GM23248 (cell line): ENCODE data around the gene KCTD13. TPM values are rescaled to one million over a fixed set of nuclear protein-coding genes. Genes with fewer than 3 reads are reported as not detected.

ENCODE experiments used
- DNase-seq: peaks from one replicate; pipeline ENCODE4 v3.0.0-alpha.2; 2015
- H2AFZ ChIP-seq: fragments of 200-600 bp; sonication (generic); 2 replicates; pipeline ENCODE4 v1.6.1; 2016; ENCODE audit warnings: antibody characterized with exemption
- H3F3A ChIP-seq: fragments of 200-600 bp; sonication (generic); 2 replicates; pipeline ENCODE4 v1.6.1; 2016; ENCODE audit warnings: mild to moderate bottlenecking, antibody characterized with exemption, mixed run types; ENCODE audit not compliant: insufficient read depth
- H3K27ac ChIP-seq: fragments of 200-600 bp; sonication (generic); 2 replicates; pipeline ENCODE4 v1.5.1; 2016; ENCODE audit warnings: mild to moderate bottlenecking
- H3K27me3 ChIP-seq: fragments of 200-600 bp; sonication (generic); replicated peaks from 2 replicates; pipeline ENCODE4 v1.6.1; 2016; ENCODE audit warnings: mild to moderate bottlenecking; ENCODE audit not compliant: insufficient read depth
- H3K36me3 ChIP-seq: fragments of 200-600 bp; sonication (generic); 2 replicates; pipeline ENCODE4 v1.6.1; 2016; ENCODE audit warnings: low read depth, mild to moderate bottlenecking
- H3K4me1 ChIP-seq: fragments of 200-600 bp; sonication (generic); 2 replicates; pipeline ENCODE4 v1.6.1; 2016; ENCODE audit warnings: mild to moderate bottlenecking; ENCODE audit not compliant: insufficient read depth
- H3K4me2 ChIP-seq: fragments of 200-600 bp; sonication (generic); one replicate; pipeline ENCODE4 v1.6.1; 2016; ENCODE audit warnings: mild to moderate bottlenecking; ENCODE audit not compliant: unreplicated experiment
- H3K4me3 ChIP-seq: fragments of 200-600 bp; sonication (generic); 2 replicates; pipeline ENCODE4 v1.5.1; 2016; ENCODE audit warnings: mild to moderate bottlenecking
- H3K79me2 ChIP-seq: fragments of 200-600 bp; sonication (generic); 2 replicates; pipeline ENCODE4 v1.6.1; 2016; ENCODE audit warnings: mild to moderate bottlenecking; ENCODE audit not compliant: insufficient read depth
- H3K9ac ChIP-seq: fragments of 200-600 bp; sonication (generic); 2 replicates; pipeline ENCODE4 v1.6.1; 2016; ENCODE audit warnings: mild to moderate bottlenecking
- H3K9me2 ChIP-seq: fragments of 200-600 bp; sonication (generic); 2 replicates; pipeline ENCODE4 v1.6.1; 2016; ENCODE audit warnings: mixed run types, mild to moderate bottlenecking, moderate library complexity; ENCODE audit not compliant: insufficient read depth
- H3K9me3 ChIP-seq: fragments of 200-600 bp; sonication (generic); one replicate; pipeline ENCODE4 v1.6.1; 2017; ENCODE audit warnings: low read depth
- H4K20me1 ChIP-seq: fragments of 200-600 bp; sonication (generic); 2 replicates; pipeline ENCODE4 v1.6.0; 2016; ENCODE audit not compliant: insufficient read depth
- EZH2 ChIP-seq: fragments of 200-600 bp; sonication (generic); IDR thresholded peaks from 2 replicates; pipeline ENCODE4 v1.6.1; 2018; ENCODE audit warnings: antibody characterized with exemption, mild to moderate bottlenecking; ENCODE audit not compliant: insufficient read depth, poor library complexity, severe bottlenecking
- EZH2phosphoT487 ChIP-seq: fragments of 200-600 bp; sonication (generic); IDR thresholded peaks from 2 replicates; pipeline ENCODE4 v1.6.1; 2018; ENCODE audit warnings: antibody characterized with exemption, moderate library complexity, mild to moderate bottlenecking, low read depth; ENCODE audit not compliant: insufficient read depth
- WGBS, 2 experiments: methylation state at CpG; one replicate each; pipeline ENCODE4 v1.1.6; 2015 to 2017; ENCODE audit warnings: low lambda C conversion rate in 2 of 2, low coverage in 1 of 2; ENCODE audit errors: missing lambda C conversion rate in 2 of 2; 5-methylcytosine and 5-hydroxymethylcytosine counted together
- in situ Hi-C: fragments of 300-500 bp; cut with MboI; formaldehyde crosslinking; loops from 2 replicates; pipeline ENCODE4 v1.15.0; 2020
- polyA plus RNA-seq: library from polyadenylated mRNA; unstranded; fragments of >200 nt; fragmentation: Nextera tagmentation; extraction: Ambion mirVana; gene quantifications from 2 replicates; pipeline ENCODE4 v1.2.1, GENCODE V29; 2016
- total RNA-seq: library from RNA; depleted of rRNA; stranded (reverse); fragments of >200 nt; shearing (Covaris generic); gene quantifications from 2 replicates; pipeline ENCODE4 v1.2.3, GENCODE V29; 2014

KCTD13 gene
- total and polyA plus RNA-seq, 2 experiments from 2014 or later, result 12.6 to 14.7 TPM

DNA sequence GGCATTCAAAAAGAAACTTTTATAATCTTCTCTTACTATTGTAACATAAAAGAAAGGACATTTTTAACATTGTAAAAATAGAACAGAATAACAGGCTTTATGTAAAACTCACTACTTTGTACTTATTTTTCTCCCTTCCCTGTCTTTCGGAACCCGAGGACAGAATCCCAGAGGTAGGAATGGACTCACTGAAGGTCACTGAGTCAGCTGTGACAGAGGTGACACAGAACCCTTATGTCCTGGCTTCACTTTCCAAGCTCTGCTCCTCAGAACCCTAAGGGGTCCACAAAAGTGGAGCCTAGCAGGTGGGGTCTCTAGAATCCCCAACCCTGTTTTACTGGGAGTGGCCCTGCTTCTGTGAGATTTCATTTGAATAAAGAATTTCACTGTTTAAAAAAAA lies 3.7 kb downstream of the KCTD13 start:
- no peak overlapping the region for H3K4me2 ChIP-seq
- H3K27ac ChIP-seq, result no peak overlapping the region
- peaks cover 7% of the 10 kb centered on the region for H3K36me3 ChIP-seq
- in situ Hi-C loops, result loop anchor here (5.0 kb wide), 1 partner anchor 50 kb away; the partner anchor contains the start of gene TAOK2
- H3K4me1 ChIP-seq, result peaks cover 20% of the 10 kb centered on the region
- TF ChIP-seq EZH2phosphoT487, result no peak
- no peak for TF ChIP-seq EZH2
- WGBS, 2 experiments, result 94 to 100% methylated on average over 2 of the region's 2 CpGs
- no peak for DNase-seq
- no peaks in the 10 kb centered on the region for H3K9me2 ChIP-seq
- H3K4me3 ChIP-seq, result no peak overlapping the region
- H3K79me2 ChIP-seq, result peaks cover 81% of the 10 kb centered on the region
- peaks cover 11% of the 10 kb centered on the region; the same call in 1 of the 2 replicates for H3F3A ChIP-seq
- no peak overlapping the region for H2AFZ ChIP-seq
- H4K20me1 ChIP-seq, result peaks cover 4% of the 10 kb centered on the region; the same call in 1 of the 2 replicates
- no peaks in the 10 kb centered on the region for H3K9me3 ChIP-seq
- H3K9ac ChIP-seq, result no peak overlapping the region
- no peaks in the 10 kb centered on the region for H3K27me3 ChIP-seq

DNA sequence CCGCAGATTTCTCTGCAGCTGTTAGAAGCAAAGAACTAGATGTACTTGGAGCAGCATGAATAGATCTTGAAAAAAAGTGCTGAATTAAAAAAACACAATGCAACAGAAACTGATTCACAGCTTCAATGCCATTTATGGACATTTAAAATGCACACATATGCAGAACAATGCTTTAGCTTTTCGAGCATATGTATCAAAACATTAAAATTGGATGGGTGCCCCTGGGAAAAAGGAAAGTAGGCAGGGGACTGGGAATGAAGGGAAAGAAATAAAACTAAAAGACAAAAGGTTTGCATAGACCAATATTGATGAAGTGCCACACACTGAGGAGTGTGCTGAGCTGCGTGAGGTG lies 5.0 kb downstream of the KCTD13 start:
- Histone ChIP-seq H3K79me2 (peaks cover 87% of the 10 kb centered on the region), H3K9me2 (no peaks in the 10 kb centered on the region), H3K4me1 (peaks cover 11% of the 10 kb centered on the region; the same call in 1 of the 2 replicates), H3K4me2 (no peak overlapping the region), H3K27me3 (no peaks in the 10 kb centered on the region), H3K4me3 (no peak overlapping the region), H3K27ac (no peak overlapping the region), H3K9me3 (no peaks in the 10 kb centered on the region), H4K20me1 (peaks cover 4% of the 10 kb centered on the region; the same call in 1 of the 2 replicates), H3K9ac (no peak overlapping the region), H3F3A (no peaks in the 10 kb centered on the region), H2AFZ (no peak overlapping the region), H3K36me3 (peaks cover 7% of the 10 kb centered on the region)
- DNase-seq, result no peak
- TF ChIP-seq EZH2phosphoT487 (no peak), EZH2 (no peak)
- 66 to 75% methylated on average over 3 of the region's 3 CpGs for WGBS, 2 experiments
- in situ Hi-C loops, result loop anchor here (5.0 kb wide), 1 partner anchor 51 kb away; the partner anchor contains the start of gene TAOK2

DNA sequence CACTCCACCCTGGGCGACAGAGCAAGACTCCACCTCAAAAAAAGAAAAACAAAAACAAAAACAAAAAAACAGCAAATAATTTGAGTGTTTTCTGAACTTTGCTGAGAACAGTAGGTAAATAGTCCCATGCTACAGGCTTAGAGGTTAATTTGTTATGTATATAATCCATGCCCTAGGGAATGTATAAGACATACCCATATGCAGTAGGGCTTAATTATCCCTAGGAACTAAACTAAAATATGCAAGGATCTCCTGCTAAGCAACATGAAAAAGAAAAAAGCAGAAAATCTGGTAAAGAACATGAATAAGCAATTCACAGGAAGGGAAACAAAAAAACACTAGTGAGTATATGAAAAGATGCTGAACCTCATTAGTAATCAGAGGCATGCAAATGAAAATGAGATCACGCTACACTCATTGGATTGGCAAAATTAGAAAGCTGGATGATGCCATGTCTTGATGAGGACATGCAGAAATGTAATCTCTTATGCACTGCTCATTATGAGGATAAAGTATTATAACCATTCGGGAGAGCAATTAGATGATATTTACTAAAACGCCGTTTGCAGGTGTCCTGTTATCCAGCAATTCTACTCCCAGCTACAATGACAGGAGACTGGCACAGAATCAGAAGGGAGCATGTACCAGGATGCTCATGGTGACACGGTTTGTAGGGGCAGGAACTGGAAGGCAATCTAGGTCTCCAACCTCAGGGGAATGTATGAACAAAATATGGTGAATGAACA lies 5.6 kb downstream of the KCTD13 start:
- Histone ChIP-seq H3K36me3 (peaks cover 7% of the 10 kb centered on the region), H2AFZ (no peak overlapping the region), H3K4me2 (no peak overlapping the region), H4K20me1 (peaks cover 4% of the 10 kb centered on the region; the same call in 1 of the 2 replicates), H3F3A (no peaks in the 10 kb centered on the region), H3K79me2 (peaks cover 82% of the 10 kb centered on the region), H3K4me1 (peaks cover 11% of the 10 kb centered on the region; the same call in 1 of the 2 replicates), H3K9me3 (no peaks in the 10 kb centered on the region), H3K9me2 (no peaks in the 10 kb centered on the region), H3K4me3 (no peak overlapping the region), H3K9ac (no peak overlapping the region), H3K27ac (no peak overlapping the region), H3K27me3 (no peaks in the 10 kb centered on the region)
- TF ChIP-seq EZH2 (no peak), EZH2phosphoT487 (no peak)
- in situ Hi-C loops, result loop anchor here (5.0 kb wide), 1 partner anchor 52 kb away; the partner anchor contains the start of gene TAOK2
- 85 to 86% methylated on average over 6 of the region's 6 CpGs for WGBS, 2 experiments
- no peak for DNase-seq

DNA sequence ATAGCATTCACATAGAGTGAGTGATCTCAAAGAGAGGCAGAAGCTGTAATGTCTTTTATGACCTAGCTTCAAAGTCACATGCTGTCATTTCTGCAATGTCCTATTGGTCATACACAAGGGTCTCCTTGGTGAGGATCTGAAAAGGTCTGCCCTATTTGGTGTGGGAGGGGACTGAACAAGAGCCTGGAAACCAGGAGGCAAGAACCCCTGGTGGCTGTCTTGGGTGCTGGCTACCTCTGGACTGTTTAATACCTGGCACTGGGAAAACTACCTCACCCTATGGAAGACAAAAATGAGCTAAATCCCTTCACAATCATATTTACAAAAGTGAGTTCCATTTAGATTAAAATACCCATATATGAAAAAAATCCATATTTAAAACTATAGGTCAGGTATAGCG lies 9.0 kb downstream of the KCTD13 start:
- Histone ChIP-seq H3K4me3 (no peak overlapping the region), H3K9me2 (no peaks in the 10 kb centered on the region), H3K79me2 (peaks cover 48% of the 10 kb centered on the region), H3K9ac (no peak overlapping the region), H2AFZ (no peak overlapping the region), H3K9me3 (no peaks in the 10 kb centered on the region), H4K20me1 (no peaks in the 10 kb centered on the region), H3K4me2 (no peak overlapping the region), H3K4me1 (no peaks in the 10 kb centered on the region), H3K36me3 (peaks cover 7% of the 10 kb centered on the region), H3F3A (peaks cover 7% of the 10 kb centered on the region; the same call in 1 of the 2 replicates), H3K27ac (no peak overlapping the region), H3K27me3 (no peaks in the 10 kb centered on the region)
- 93 to 100% methylated on average over 1 of the region's 1 CpG for WGBS, 2 experiments
- in situ Hi-C loops, result no loop called here
- DNase-seq, result no peak
- TF ChIP-seq EZH2, result no peak
- TF ChIP-seq EZH2phosphoT487, result no peak
